MM.1S (cell line): ENCODE results near the gene WNT5B.

Experiments
- CTCF ChIP-seq: fragments of 300-600 bp; sonication (generic); IDR thresholded peaks from 2 replicates; pipeline ENCODE4 v1.5.1; 2016; ENCODE audit warnings: antibody characterized with exemption, low read length, mixed read lengths
- EZH2 ChIP-seq: fragments of 300-600 bp; sonication (generic); optimal IDR thresholded peaks from 2 replicates; pipeline ENCODE3; 2017; ENCODE audit warnings: low read depth, mild to moderate bottlenecking, antibody characterized with exemption, low read length, mixed read lengths

GRCh38 chr12:1603269-1603993, 25.6 kb upstream of the WNT5B start:
- no peak for TF ChIP-seq CTCF
- no peak for TF ChIP-seq EZH2
